Measurements from ENCODE around the gene ZNF891.
A peak's percentile ranks its signal among the peaks of the same experiment; 100 is the strongest.

The ZNF891 gene

DNA sequence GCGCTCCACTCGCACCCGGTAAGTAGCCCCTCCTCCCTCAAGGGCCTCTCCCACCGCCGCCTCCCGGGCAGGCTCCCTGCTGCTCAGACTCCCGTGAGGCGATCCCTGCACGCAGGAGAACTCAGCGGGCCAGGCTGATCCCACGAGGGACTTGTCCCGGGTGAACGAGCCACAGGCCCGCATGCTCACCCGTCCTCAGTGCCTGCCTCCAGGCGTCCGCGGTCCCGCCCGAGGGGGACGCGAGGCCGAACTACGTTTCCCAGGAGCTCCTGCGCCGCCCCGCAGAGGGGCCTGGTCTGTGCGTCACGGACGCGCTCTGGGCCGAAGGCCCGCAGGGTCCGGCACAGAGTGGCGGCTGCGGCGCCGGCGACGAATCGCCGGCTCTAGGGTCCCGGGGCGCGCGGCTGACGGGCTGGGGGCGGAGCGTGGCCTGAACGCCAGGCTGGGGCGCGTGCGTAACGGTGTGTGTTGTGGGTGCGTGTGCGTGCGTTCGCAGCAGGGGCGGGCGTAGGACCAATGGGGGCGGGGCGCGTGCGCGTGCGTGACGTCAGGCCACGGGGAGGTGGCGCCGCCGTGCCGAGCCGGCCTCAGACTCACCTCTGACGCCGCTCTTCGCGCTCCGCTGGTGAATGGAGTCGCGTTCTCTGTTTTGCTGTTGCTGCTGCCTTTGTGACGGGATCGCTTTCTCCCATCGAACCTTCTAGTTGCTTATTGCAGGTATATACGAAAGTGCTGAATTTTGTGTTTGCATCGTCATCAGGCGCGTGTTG, at the start of gene ZNF891, which contains the start of gene ZNF10:
TSS of gene ZNF891 (minus strand) at position 237 of the 770 bp plus-strand sequence. CDS start 8,356 bp downstream, outside the sequence.
TSS of gene ZNF10 (plus strand) at position 590 of the 770 bp plus-strand sequence. CDS start 13,866 bp downstream, outside the sequence.
- peak; percentile 88 for DNase-seq (ENCODE audit: low read depth, low spot score)

DNA sequence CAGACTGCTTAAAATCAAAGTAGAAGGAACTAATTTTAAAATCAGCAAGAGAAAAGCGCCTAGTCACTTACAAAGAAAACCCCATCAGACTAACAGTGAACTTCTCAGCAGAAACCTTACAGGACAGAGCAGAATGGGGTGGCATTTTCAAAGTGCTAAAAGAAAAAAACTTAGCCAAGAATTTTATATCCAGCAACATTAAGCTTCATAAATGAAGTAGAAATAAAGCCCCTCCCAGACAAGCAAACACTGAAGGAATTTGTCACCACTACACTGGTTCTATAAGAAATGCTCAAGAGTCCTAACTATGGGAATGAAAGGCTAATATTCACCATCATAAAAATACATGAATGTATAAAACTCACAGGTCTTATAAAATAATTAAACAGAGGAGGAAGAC, 44.8 kb upstream of the ZNF891 start:
- no peak for DNase-seq (ENCODE audit: low read depth, low spot score)

DNA sequence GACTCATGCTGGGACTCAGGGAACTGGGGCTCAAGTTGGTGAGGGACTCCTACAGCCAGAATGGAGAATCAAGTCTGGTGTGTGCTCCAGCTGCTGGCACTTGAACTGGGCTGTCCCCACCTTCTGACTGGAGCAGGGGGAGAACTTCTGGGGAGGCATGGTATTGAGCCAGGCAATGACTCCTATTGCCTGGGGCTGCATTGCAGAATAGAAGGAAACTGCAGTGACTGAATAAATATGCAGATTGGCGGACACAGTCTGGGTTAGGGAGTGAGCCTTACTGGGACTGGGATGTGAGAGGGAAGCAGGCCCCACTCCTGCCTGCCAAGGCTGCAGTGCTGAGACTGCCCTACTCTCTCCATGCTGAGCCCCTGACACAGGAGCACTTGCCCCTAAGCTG, 42.4 kb upstream of the ZNF891 start:
- no peak for DNase-seq (ENCODE audit: low read depth, low spot score)

DNA sequence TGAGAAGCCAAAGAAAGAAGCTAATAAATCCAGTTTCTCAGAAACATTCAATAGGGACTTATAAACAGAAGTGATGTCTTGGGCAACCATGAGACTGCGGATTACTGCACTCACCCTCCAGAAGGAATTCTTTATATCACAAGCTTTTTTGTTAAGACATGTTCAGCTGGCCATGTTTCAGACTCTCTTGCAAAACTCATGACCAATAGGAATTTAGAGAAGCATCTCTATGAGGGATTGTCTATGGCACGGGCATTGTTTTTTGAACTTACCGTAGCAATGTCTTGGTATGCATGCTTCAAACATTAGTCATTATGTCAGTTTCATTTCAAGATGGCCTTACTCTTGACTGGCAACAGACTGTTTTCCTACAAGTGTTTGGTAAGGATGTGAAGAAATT, 35.7 kb upstream of the ZNF891 start:
- no peak for DNase-seq (ENCODE audit: low read depth, low spot score)

DNA sequence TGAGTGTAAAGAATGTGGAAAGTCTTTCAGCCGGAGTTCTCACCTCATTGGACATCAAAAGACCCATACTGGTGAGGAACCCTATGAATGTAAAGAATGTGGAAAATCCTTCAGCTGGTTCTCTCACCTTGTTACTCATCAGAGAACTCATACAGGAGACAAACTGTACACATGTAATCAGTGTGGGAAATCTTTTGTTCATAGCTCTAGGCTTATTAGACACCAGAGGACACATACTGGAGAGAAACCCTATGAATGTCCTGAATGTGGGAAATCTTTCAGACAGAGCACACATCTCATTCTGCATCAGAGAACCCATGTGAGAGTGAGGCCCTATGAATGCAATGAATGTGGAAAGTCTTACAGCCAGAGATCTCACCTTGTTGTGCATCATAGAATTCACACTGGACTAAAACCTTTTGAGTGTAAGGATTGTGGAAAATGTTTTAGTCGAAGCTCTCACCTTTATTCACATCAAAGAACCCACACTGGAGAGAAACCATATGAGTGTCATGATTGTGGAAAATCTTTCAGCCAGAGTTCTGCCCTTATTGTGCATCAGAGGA, 26.1 kb upstream of the ZNF891 start:
- no peak for DNase-seq (ENCODE audit: low read depth, low spot score)

DNA sequence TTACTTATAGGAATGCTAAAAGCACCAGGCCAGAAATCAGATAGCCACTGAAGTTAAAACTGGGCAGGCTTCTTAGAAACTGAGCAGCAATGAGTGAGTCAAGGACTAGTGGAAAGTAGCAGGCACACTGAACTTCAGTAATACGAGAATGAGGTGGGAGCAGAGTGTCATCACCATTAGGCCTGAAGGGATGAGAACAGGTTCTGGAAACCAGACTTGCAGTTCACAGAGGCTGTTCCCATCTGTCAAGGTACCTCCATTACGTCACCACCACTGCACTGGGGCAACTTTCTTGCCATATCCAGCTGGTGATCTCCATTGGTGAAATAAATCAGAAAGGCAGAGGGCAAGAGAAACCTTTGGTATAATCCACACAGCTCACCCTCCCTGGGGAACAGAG, 15.9 kb upstream of the ZNF891 start:
- no peak for DNase-seq (ENCODE audit: low read depth, low spot score)

DNA sequence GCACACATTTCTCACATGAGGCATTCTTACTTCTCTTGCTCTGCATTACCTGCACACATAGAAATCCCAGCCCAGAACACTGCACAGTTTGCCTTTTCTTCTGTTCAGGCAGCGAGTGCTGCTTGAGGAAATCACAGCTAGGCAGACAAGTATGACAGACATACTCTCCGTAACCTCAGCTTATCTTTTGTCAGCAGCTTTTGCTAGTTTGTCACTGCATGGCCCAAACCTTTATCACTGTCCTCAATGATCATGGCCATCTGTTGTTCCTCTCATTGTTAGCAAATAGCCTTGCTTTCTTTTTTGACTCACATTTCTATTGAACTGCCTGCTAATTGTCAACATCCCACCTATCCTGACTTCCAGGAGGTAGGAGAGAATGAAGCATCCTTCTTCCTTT, 5.7 kb upstream of the ZNF891 start:
- no peak for DNase-seq (ENCODE audit: low read depth, low spot score)

DNA sequence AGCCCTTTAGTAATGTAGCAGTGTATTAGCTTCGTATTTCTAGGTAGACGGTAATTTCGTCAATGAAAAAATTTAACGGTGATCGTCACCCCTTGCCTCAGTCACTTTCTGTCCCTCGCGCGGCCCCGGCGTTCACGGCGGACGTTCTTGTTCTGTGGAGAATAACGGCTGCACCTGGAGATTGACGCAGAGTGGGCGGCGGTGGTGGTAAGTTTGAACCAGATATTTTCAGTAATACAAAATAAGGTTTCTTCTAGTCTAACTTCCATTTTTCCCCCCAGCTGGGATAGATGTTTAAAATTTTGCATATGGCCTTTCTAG, 694 bp upstream of the ZNF891 start:
- no peak for DNase-seq (ENCODE audit: low read depth, low spot score)

DNA sequence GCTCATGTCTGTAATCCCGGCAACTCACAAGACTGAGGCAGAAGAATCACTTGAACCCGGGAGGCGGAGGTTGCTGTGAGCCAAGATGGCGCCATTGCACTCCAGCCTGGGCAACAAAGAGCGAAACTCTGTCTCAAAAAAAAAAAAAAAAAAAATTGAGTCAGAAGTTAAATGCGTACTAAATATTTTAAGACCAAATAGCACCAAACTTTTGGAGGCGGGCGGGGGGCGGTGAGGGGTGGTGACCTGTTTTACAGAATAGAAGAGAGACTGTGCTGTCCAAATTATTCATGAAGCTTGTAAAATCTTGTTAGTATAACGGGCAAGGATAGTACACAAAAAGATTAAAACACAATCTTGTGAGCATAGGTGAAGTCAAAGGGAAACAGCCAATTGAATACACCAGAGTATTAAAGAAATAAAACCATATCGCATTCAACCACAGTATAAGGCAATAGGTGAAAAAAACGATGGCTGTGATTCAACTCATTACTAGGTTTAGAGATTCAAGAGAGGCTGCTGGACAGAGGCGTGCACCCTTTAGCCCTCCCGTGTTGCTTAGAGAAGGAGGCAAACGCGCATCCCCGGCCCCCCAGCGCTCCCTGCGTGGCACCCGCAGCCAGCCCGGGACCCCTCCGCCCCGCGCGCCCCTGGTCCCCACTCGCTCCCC, 571 bp downstream of the ZNF891 start:
- DNase-seq (ENCODE audit: low read depth, low spot score): no peak

DNA sequence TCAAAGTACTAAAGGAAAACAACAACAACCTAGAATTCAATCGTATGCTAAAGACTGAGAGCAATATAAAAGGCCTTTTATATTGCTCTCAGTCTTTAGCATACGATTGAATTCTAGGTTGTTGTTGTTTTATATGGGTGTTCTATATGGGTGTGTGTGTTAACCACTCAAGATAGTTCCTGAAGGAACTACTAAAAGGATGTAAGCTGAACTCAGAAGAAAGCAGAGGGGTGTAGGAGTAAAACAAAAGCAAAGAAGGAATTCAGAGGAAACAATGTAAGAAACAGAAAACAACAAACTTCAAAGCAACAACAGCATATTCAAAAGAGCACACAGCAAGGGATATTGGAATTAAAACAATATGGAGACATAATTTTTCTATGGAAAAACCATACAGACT, 5.4 kb downstream of the ZNF891 start:
- DNase-seq (ENCODE audit: low read depth, low spot score): no peak

DNA sequence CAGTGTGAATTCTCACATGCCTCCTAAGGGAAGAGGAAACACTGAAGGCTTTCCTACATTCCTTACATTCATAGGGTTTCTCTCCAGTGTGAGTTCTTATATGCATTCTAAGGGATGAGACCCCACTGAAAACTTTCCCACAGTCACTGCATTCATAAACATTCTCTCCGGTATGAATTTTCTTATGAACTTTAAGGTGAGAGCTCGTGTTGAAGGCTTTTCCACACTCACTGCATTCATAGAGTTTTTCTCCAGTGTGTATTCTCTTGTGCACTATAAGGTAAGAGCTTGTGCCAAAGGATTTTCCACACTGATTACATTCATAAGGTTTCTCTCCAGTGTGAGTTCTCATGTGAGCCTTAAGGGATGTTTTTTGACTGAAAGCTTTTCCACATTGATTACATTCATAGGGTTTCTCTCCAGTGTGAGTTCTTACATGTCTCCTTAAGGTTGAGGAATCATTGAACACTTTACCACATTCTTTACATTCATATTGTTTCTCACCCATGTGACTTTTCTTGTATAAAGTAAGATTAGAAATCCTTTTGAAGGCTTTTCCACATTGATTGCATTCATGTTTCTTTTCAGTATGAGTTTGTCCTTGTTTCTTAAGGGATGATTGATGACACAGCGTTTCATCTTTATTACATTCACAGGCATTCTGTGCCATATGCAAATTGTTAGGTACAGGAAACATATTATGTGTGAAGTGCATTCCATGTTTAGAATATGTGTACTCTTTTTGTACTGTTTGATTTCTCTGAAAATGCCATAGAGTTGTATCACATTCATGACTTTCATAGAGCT, 9.5 kb downstream of the ZNF891 start:
- DNase-seq (ENCODE audit: low read depth, low spot score): no peak

DNA sequence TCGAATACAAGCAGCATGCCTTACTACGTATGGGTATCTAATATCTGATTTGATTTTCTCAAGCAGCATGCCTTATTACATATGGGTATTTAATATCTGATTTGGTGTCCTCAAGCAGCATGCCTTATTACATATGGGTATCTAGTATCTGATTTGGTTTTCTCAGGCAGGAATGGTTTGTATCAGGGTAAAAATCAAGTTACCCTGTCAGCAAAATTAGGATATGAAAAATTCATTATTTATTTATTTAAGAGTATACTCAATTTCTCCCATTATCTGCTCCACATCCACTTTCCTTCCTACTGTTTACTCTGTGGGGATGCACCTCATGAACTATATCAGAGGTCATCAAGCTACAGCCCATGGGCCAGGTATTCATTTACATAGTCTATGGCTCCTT, 21.9 kb downstream of the ZNF891 start:
- DNase-seq (ENCODE audit: low read depth, low spot score): no peak

DNA sequence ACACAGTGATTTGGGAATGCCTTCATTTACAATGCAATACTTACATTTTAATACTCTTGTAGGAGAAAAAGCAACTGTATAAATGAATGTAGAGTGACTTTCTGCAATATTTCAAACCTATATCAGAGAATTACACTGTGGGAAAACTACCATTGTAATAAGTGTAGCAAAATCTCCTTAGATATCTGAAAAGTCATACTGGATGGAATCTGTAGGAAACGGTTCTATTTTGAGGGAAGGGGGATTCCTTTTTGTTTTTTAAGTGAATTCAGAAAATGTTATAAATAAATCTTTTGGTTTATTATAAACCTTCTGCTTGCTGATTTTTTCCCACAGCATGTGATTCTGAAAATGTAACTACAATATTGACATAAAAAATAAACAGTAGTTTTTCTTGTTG, 23.0 kb downstream of the ZNF891 start:
- no peak for DNase-seq (ENCODE audit: low read depth, low spot score)

DNA sequence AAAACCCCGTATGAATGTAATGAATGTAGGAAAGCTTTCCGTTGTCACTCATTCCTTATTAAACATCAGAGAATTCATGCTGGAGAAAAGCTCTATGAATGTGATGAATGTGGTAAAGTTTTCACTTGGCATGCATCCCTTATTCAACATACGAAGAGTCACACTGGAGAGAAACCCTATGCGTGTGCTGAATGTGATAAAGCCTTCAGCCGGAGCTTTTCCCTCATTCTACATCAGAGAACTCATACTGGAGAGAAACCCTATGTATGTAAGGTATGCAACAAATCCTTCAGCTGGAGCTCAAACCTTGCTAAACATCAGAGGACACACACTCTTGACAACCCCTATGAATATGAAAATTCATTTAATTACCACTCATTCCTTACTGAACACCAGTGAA, 23.8 kb downstream of the ZNF891 start:
- no peak for DNase-seq (ENCODE audit: low read depth, low spot score)

DNA sequence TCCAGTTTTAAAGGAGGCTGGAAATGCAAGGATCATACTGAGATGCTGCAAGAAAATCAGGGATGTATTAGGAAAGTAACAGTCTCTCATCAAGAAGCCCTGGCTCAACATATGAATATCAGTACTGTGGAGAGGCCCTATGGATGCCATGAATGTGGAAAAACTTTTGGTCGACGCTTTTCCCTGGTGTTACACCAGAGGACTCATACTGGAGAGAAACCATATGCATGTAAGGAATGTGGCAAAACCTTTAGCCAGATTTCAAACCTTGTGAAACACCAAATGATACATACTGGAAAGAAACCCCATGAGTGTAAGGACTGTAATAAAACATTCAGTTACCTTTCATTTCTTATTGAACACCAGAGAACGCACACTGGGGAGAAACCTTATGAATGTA, 24.5 kb downstream of the ZNF891 start:
- DNase-seq (ENCODE audit: low read depth, low spot score): no peak

DNA sequence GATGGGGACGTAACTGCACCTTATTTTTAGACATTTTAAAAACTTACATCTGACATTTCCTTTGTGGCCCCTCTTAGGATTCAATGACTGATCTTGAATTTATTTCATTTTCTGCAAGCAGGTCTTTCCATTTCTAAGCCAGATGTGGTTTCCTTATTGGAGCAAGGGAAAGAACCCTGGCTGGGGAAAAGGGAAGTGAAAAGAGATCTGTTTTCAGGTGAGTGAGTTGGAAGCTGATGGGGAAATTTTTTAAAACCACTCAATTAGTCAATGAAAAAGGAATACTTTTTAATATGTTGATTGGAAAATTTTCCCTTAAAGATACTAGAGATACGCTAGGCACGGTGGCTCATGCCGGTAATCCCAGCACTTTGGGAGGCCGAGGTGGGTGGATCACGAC, 46.7 kb downstream of the ZNF891 start:
- no peak for DNase-seq (ENCODE audit: low read depth, low spot score)

DNA sequence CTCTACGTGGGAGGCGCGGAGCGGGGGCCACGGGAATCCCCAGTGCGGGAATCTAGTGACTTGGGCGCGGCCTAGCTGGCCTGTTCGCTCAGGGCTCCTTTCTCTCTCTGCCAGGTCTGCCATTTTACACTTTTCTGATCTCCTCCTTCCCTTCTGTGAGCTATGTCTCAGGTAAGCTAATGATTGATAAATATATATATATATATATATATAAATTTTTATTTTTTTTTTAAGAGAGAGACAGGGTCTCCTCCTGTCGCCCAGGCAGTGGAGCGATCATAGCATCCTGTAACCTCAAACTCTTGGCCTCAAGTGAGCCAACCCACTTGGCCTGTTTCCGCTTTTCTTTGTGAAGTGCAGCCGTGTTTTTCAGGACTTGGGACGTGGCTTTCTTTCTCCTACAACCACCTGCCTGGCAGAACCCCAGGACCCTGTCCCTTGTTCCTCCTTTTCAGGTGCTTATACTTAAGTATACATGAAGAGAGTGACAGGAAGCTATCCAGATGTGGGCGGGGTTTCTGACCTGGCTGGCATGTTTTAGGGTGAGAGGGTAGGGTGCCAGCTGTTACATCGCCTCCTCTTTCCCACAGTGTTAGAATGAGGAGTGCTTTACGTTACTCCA, 48.8 kb downstream of the ZNF891 start:
- no peak for DNase-seq (ENCODE audit: low read depth, low spot score)

DNA sequence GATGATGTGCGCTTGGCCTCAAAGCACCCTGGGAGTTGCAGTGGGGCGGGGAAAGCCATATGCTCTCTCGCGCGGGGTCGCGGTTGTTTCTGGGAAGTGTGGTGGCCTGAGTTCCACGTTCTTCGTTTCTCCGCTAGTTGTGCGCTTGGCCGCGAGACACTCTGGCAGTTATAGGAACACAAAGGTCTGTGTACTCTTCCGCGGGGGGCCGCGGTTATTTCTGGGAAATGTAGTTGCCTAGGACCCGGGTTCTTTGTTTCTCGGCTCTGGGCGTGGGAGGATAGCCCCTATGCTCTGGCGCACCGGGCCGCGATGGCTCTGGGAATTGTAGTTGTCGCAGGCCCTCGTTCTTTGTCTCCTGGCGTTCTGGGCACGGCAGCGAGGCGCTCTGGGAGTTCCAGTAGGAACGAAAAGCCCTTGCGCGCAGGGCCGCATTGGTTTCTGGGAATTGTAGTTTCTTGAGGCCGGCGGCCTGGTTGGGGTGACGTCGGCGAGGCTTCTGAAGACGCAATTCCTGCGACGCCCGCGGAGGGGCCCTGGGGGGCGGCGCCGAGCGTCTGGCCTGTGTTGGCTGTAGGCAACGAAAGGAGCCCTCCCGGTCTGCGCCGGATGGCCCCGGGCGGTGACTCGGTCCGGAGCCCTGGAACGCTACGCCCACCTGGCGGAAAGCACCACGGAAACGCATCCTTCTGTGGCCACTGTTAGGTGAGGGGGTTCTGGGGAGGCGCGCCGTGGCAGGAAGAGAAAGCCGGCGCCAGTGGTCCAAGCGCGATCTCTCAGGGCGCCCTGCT, 49.5 kb downstream of the ZNF891 start, which contains the start of gene ZNF140:
TSS of gene ZNF140 (plus strand) at position 556 of the 791 bp plus-strand sequence. CDS start 398 bp downstream, outside the sequence.
- DNase-seq (ENCODE audit: low read depth, low spot score): peak; percentile 91

DNA sequence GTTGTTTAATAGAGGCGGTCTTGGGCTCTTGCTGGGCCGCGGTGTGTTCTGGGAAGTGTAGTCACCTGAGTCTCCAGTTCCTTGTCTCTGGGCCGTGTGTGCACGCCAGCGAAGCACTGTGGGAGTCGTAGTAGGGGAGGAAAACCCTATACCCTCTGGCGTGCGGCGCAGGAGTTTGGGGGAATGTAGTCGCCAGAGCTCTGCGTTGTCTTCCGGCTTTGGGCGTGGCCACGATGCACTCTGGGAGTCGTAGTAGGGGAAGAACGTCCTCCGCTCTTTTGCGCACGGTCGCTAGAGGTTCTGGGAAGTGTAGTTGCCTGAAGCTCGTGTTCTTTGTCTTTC, 50.1 kb downstream of the ZNF891 start:
- DNase-seq (ENCODE audit: low read depth, low spot score): peak; percentile 93

DNA sequence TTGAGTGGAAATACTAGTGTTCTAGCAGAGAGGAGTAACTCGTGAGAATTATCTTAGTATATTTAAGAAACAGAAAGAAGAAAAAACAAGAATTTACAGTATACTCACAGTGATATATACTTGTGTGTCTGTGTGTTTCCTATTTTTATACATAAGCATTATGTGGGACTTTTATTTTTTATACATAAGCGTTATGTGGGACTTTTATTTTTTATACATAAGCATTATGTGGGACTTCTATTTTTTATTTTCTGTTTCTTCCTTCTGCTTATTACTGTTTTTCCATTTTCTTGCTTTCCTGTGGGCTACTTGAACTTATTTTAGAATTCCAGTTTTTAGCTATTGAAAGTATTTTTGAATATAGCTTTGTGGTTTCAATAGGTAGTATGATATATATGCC, 56.2 kb downstream of the ZNF891 start:
- DNase-seq (ENCODE audit: low read depth, low spot score): no peak

DNA sequence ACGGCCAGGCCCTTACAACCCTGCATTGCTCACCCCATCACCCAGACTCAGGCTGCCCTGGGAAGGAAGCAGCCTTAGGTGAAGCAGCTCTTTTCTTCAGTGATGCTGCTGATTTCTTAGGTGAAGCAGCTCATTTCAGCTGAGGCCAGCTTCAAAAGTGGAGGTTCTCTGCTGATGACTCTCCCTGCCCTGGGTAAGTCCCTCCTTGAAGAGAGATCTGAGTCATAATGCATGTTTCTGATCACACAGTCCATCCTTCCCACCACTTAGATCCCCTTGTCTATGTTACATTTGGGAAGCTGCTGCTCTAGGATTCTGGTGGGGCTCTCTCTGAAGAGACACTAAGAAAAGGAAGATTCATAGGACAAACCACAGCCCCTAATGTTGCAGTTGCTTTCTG, 66.5 kb downstream of the ZNF891 start:
- DNase-seq (ENCODE audit: low read depth, low spot score): no peak

Measured in activated CD4-positive, CD25-positive, alpha-beta regulatory T cell treated with anti-CD3 and anti-CD28 coated beads, Interleukin-2, amount 50 U/mL, for 16 hours (primary cell).